ENCODE results near the gene STMN1. TPM values are rescaled to one million over a fixed set of nuclear protein-coding genes. Genes with fewer than 3 reads are reported as not detected.

Gene STMN1
- total RNA-seq, 1 donor: 137 TPM

- H3K4me3 ChIP-seq (ENCODE audit: low read depth, low read length): peak overlapping the region; percentile 77
- DNase-seq (ENCODE audit: low read depth): no peak
- no peak for TF ChIP-seq CTCF (IDR thresholded peaks at IDR 0.05; ENCODE audit: insufficient read depth, low read length)
Measured at GRCh38 chr1:25858494-25858893, 47.7 kb downstream of the STMN1 start.

GRCh38 chr1:25856856-25857255 is 49.4 kb downstream of the STMN1 start:
- DNase-seq (ENCODE audit: low read depth): no peak
- TF ChIP-seq CTCF (IDR thresholded peaks at IDR 0.05; ENCODE audit: insufficient read depth, low read length): no peak
- H3K4me3 ChIP-seq (ENCODE audit: low read depth, low read length): no peak overlapping the region

- no peak for DNase-seq (ENCODE audit: low read depth)
- no peak for TF ChIP-seq CTCF (IDR thresholded peaks at IDR 0.05; ENCODE audit: insufficient read depth, low read length)
- no peak overlapping the region for H3K4me3 ChIP-seq (ENCODE audit: low read depth, low read length)
Measured at GRCh38 chr1:25854554-25854953, 51.7 kb downstream of the STMN1 start.

Small RNA genes lying within 50 kb of the gene (small RNA-seq; reads per million reads assigned to genes)
- gene AL033528.1 (not detected), gene RF00019 (not detected), gene SNRPFP2 (not detected)

Other genes with a start within 250 kb of the STMN1 start
- gene SELENON, start 106.2 kb downstream of the STMN1 start, total RNA-seq (ENCODE audit: low replicate concordance): 10.2 and 35.0 TPM in 2 replicates
- gene MTFR1L, start 86.5 kb downstream of the STMN1 start, total RNA-seq (ENCODE audit: low replicate concordance): 44.6 and 164 TPM in 2 replicates
- 4.8 TPM in 1 of 2 replicates, not detected in the other for gene AUNIP, start 47.0 kb downstream of the STMN1 start, total RNA-seq (ENCODE audit: low replicate concordance)
- gene PAQR7, start 30.7 kb downstream of the STMN1 start, total RNA-seq (ENCODE audit: low replicate concordance): 2.8 and 6.9 TPM in 2 replicates
- 8.7 and 9.8 TPM in 2 replicates for gene PAFAH2, start 91.6 kb upstream of the STMN1 start, total RNA-seq (ENCODE audit: low replicate concordance)
- gene EXTL1, start 115.4 kb upstream of the STMN1 start, total RNA-seq (ENCODE audit: low replicate concordance): 0.18 and 0.74 TPM in 2 replicates
- not detected in 2 replicates for gene SLC30A2, start 139.7 kb upstream of the STMN1 start, total RNA-seq (ENCODE audit: low replicate concordance)
- gene TRIM63, start 161.2 kb upstream of the STMN1 start, total RNA-seq (ENCODE audit: low replicate concordance): 0.09 and 1.5 TPM in 2 replicates
- 5.5 and 10.1 TPM in 2 replicates for gene PDIK1L, start 205.4 kb upstream of the STMN1 start, total RNA-seq (ENCODE audit: low replicate concordance)

All from fibroblast of the aortic adventitia (primary cell).